IMR-90 (cell line): ENCODE results near the gene CLMP. TPM values are rescaled to one million over a fixed set of nuclear protein-coding genes. Genes with fewer than 3 reads are reported as not detected.

Experiments used
- ATAC-seq: fragments of 200-7000 bp; cut with Tn5 transposase; 2 replicates; pipeline ENCODE4 v1.9.1; 2020; ENCODE audit warnings: low read depth, mild to moderate bottlenecking, moderate library complexity
- BruUV-seq: library from RNA; stranded (reverse); fragments of 400-500 nt; replicated peaks from 2 replicates; lab custom pipeline; 2021; lab: Mats Ljungman, UMichigan
- CTCF ChIA-PET: fragments of 300-600 bp; formaldehyde crosslinking; extraction: SDS; loops from one replicate; lab custom pipeline; 2021; ENCODE audit warnings: antibody characterized with exemption; lab: Yijun Ruan, JAX
- POLR2A ChIA-PET: fragments of 300-600 bp; sonication (Branson Sonifier 250); formaldehyde crosslinking; loops from one replicate; lab custom pipeline; 2022; ENCODE audit warnings: antibody characterized with exemption; ENCODE audit not compliant: unreplicated experiment; lab: Charles Lee
- DNase-seq: peaks from one replicate; pipeline ENCODE4 v3.0.0; 2013
- H2AFZ ChIP-seq: replicated peaks from 2 replicates; pipeline ENCODE3; 2013; ENCODE audit warnings: low read length, mild to moderate bottlenecking; ENCODE audit not compliant: poor library complexity
- H2AK5ac ChIP-seq: 2 replicates; pipeline ENCODE4 v1.6.1; 2013; ENCODE audit warnings: low read depth, low read length, inconsistent platforms
- H2AK9ac ChIP-seq: replicated peaks from 2 replicates; pipeline ENCODE3; 2013; ENCODE audit warnings: mild to moderate bottlenecking, low read depth, low read length, moderate library complexity; ENCODE audit not compliant: poor library complexity
- H2BK120ac ChIP-seq: 2 replicates; pipeline ENCODE4 v1.6.1; 2013; ENCODE audit warnings: low read depth, low read length, inconsistent platforms
- H2BK15ac ChIP-seq: 3 replicates; pipeline ENCODE4 v1.6.1; 2013; ENCODE audit warnings: low read depth, low read length, inconsistent platforms
- H2BK20ac ChIP-seq: 2 replicates; pipeline ENCODE4 v1.6.1; 2013; ENCODE audit warnings: low read depth, mild to moderate bottlenecking, inconsistent platforms, low read length, moderate library complexity
- H2BK5ac ChIP-seq: 2 replicates; pipeline ENCODE4 v1.6.1; 2013; ENCODE audit warnings: mild to moderate bottlenecking, low read depth, low read length, inconsistent platforms; ENCODE audit not compliant: poor library complexity, severe bottlenecking
- H3K14ac ChIP-seq: replicated peaks from 2 replicates; pipeline ENCODE4 v1.6.1; 2013; ENCODE audit warnings: low read depth, low read length, inconsistent platforms
- H3K18ac ChIP-seq: 2 replicates; pipeline ENCODE4 v1.6.1; 2013; ENCODE audit warnings: low read depth, low read length, control low read depth
- H3K23ac ChIP-seq: 2 replicates; pipeline ENCODE4 v1.6.1; 2013; ENCODE audit warnings: low read depth, low read length, inconsistent platforms
- H3K27ac ChIP-seq: 2 replicates; pipeline ENCODE4 v1.5.1; 2013; ENCODE audit warnings: mild to moderate bottlenecking, control low read depth, low read length; ENCODE audit not compliant: insufficient read depth
- H3K27me3 ChIP-seq: 2 replicates; pipeline ENCODE4 v1.6.1; 2013; ENCODE audit warnings: low read length; ENCODE audit not compliant: control insufficient read depth, insufficient read depth
- H3K36me3 ChIP-seq: 2 replicates; pipeline ENCODE4 v1.6.1; 2013; ENCODE audit warnings: low read length, mixed read lengths; ENCODE audit not compliant: control insufficient read depth, insufficient read depth
- H3K4ac ChIP-seq: 2 replicates; pipeline ENCODE4 v1.6.1; 2013; ENCODE audit warnings: low read depth, low read length, inconsistent platforms
- H3K4me1 ChIP-seq: 2 replicates; pipeline ENCODE4 v1.6.1; 2013; ENCODE audit warnings: low read length, mixed read lengths; ENCODE audit not compliant: control insufficient read depth, insufficient read depth
- H3K4me2 ChIP-seq: 2 replicates; pipeline ENCODE4 v1.6.1; 2013; ENCODE audit warnings: low read depth, mild to moderate bottlenecking, control low read depth, low read length, moderate library complexity
- H3K4me3 ChIP-seq: 2 replicates; pipeline ENCODE4 v1.5.1; 2013; ENCODE audit warnings: low read depth, mild to moderate bottlenecking, control low read depth, low read length, moderate library complexity; ENCODE audit not compliant: insufficient read depth
- H3K56ac ChIP-seq: 2 replicates; pipeline ENCODE4 v1.6.1; 2013; ENCODE audit warnings: low read length, inconsistent platforms; ENCODE audit not compliant: insufficient read depth; ENCODE audit errors: extremely low read depth
- H3K79me1 ChIP-seq, 2 experiments: 2 replicates each; pipeline ENCODE4 v1.6.1; 2013; ENCODE audit warnings: low read length in 2 of 2, inconsistent platforms in 1 of 2, low read depth in 1 of 2
- H3K9ac ChIP-seq: 2 replicates; pipeline ENCODE4 v1.6.1; 2013; ENCODE audit warnings: low read depth, low read length, control low read depth
- H3K9me1 ChIP-seq: 2 replicates; pipeline ENCODE4 v1.6.1; 2013; ENCODE audit warnings: low read length, inconsistent platforms; ENCODE audit not compliant: insufficient read depth
- H3K9me3 ChIP-seq: 2 replicates; pipeline ENCODE4 v1.6.1; 2013; ENCODE audit warnings: low read length; ENCODE audit not compliant: control insufficient read depth, insufficient read depth
- H4K20me1 ChIP-seq: 2 replicates; pipeline ENCODE4 v1.6.1; 2013; ENCODE audit warnings: low read length, inconsistent platforms; ENCODE audit not compliant: insufficient read depth
- H4K5ac ChIP-seq: 2 replicates; pipeline ENCODE4 v1.6.1; 2013; ENCODE audit warnings: mild to moderate bottlenecking, low read depth, low read length, control low read depth
- H4K8ac ChIP-seq, 2 experiments: 2 replicates each; pipeline ENCODE4 v1.6.1; 2013; ENCODE audit warnings: low read depth in 2 of 2, low read length in 2 of 2, control low read depth in 1 of 2, inconsistent platforms in 1 of 2
- H4K91ac ChIP-seq: 2 replicates; pipeline ENCODE4 v1.6.1; 2013; ENCODE audit warnings: low read depth, low read length, inconsistent platforms; ENCODE audit not compliant: insufficient read depth
- BHLHE40 ChIP-seq: fragments of 150-350 bp; IDR thresholded peaks from 2 replicates; pipeline ENCODE4 v1.6.1; 2016; ENCODE audit warnings: mild to moderate bottlenecking, low read depth, low read length
- CHD1 ChIP-seq: IDR thresholded peaks from 2 replicates; pipeline ENCODE4 v1.6.1; 2012; ENCODE audit warnings: low read depth, low read length, improper control_type of control experiment
- FOS ChIP-seq: fragments of 150-350 bp; IDR thresholded peaks from 2 replicates; pipeline ENCODE4 v1.6.1; 2016; ENCODE audit warnings: low read depth, low read length
- RCOR1 ChIP-seq: IDR thresholded peaks from 2 replicates; pipeline ENCODE4 v1.6.1; 2012; ENCODE audit warnings: mild to moderate bottlenecking, low read length, improper control_type of control experiment; ENCODE audit not compliant: insufficient replicate concordance
- SMC3 ChIP-seq: fragments of 150-350 bp; IDR thresholded peaks from 2 replicates; pipeline ENCODE4 v1.6.1; 2016; ENCODE audit warnings: low read depth, mild to moderate bottlenecking, antibody characterized with exemption, low read length, moderate library complexity
- WGBS, 2 experiments: methylation state at CpG; one replicate each; pipeline versions ENCODE4 v1.1.5 to v1.1.7; 2013; ENCODE audit warnings: missing lambda C conversion rate in 2 of 2; ENCODE audit not compliant: insufficient read length in 1 of 2; ENCODE audit errors: extremely low coverage in 2 of 2; 5-methylcytosine and 5-hydroxymethylcytosine counted together
- dilution Hi-C: fragments of 300-500 bp; cut with HindIII; formaldehyde crosslinking; loops from one replicate; pipeline ENCODE4 v1.14.3; 2018; ENCODE audit warnings: low sequenced_read_pairs; ENCODE audit not compliant: unreplicated experiment
- in situ Hi-C: fragments of 300-500 bp; cut with MboI; formaldehyde crosslinking; loops from 3 replicates; pipeline ENCODE4 v1.14.3; 2019; ENCODE audit warnings: low sequenced_read_pairs, inconsistent platforms, mixed read lengths
- intact Hi-C: fragments of 100-400 bp; cut with micrococcal nuclease; formaldehyde crosslinking; loops from 2 replicates; pipeline ENCODE4 v1.10.0; 2022
- polyA plus RNA-seq, 3 experiments: library from polyadenylated mRNA; depleted of rRNA; stranded (reverse); fragments of >200 nt; gene quantifications; 2 replicates each; pipeline ENCODE4 v1.2.3, GENCODE V29; 2012; ENCODE audit warnings: low replicate concordance in 1 of 3
- total RNA-seq: library from RNA; depleted of rRNA; stranded (reverse); fragments of >200 nt; gene quantifications from 2 replicates; pipeline ENCODE4 v1.2.3, GENCODE V29; 2012
- TF ChIP-seq, protein P1 (sequence below): fragments of 150-350 bp; IDR thresholded peaks from 2 replicates; pipeline ENCODE4 v1.6.1; 2016; ENCODE audit warnings: low read depth, mild to moderate bottlenecking, low read length, moderate library complexity, borderline replicate concordance
- TF ChIP-seq, protein P2 (sequence below): fragments of 150-350 bp; IDR thresholded peaks from 2 replicates; pipeline ENCODE4 v1.6.1; 2017; ENCODE audit warnings: mild to moderate bottlenecking, antibody characterized with exemption, low read length, low read depth

CLMP gene
- total and polyA plus RNA-seq, 2 of the 4 experiments (the other 2 are of a cell fraction) = 54.7 to 95.7 TPM

GRCh38 chr11:123104697-123105096 lies 90.4 kb downstream of the CLMP start:
- dilution Hi-C loops = loop anchor here (25.0 kb wide), 1 partner anchor 158 kb away; no protein-coding TSS in a partner anchor
- in situ Hi-C loops = loop anchor here (10.0 kb wide), 1 partner anchor 370 kb away; no protein-coding TSS in a partner anchor
- Histone ChIP-seq H3K9me3 (no peaks in the 10 kb centered on the region), H2BK120ac (no peak overlapping the region), H3K9ac (no peak overlapping the region), H3K4me1 (peaks cover 13% of the 10 kb centered on the region), H2BK15ac (no peak overlapping the region), H3K27ac (no peak overlapping the region), H4K20me1 (peaks cover 10% of the 10 kb centered on the region), H2AFZ (no peak overlapping the region), H2AK9ac (no peak overlapping the region), H2BK20ac (no peak overlapping the region), H3K27me3 (no peaks in the 10 kb centered on the region), H3K14ac (no peak overlapping the region), H4K5ac (no peak overlapping the region), H3K4ac (0 out of 2 replicates have a peak overlapping the region, but pooled peaks have one; percentile 5), H3K4me3 (no peak overlapping the region), H3K36me3 (peaks cover 11% of the 10 kb centered on the region), H2AK5ac (peak overlapping the region; percentile 53), H4K8ac (no peak overlapping the region), H4K91ac (no peak overlapping the region), H3K56ac (no peak overlapping the region), H3K4me2 (no peak overlapping the region), H3K79me1 (peaks cover 40 to 74% of the 10 kb centered on the region in 2 experiments), H2BK5ac (no peak overlapping the region), H3K23ac (peak overlapping the region; percentile 29; the same call in 1 of the 2 replicates), H3K18ac (no peak overlapping the region), H3K9me1 (peaks cover 17% of the 10 kb centered on the region)
- CTCF ChIA-PET = interaction anchor here (0.6 to 3.2 kb wide), 2 partner anchors 127 to 157 kb away, joined by 3 to 19 read pairs; no protein-coding TSS in a partner anchor
- intact Hi-C loops = no loop called here
- BruUV-seq = no TSS peak
- POLR2A ChIA-PET = no interaction called here
- DNase-seq (no peak), ATAC-seq (no peak)
- 100% methylated on average over 1 of the region's 3 CpGs; no CpG with 5 or more reads in 1 of the 2 experiments for WGBS, 2 experiments
- TF ChIP-seq, protein P1, sequence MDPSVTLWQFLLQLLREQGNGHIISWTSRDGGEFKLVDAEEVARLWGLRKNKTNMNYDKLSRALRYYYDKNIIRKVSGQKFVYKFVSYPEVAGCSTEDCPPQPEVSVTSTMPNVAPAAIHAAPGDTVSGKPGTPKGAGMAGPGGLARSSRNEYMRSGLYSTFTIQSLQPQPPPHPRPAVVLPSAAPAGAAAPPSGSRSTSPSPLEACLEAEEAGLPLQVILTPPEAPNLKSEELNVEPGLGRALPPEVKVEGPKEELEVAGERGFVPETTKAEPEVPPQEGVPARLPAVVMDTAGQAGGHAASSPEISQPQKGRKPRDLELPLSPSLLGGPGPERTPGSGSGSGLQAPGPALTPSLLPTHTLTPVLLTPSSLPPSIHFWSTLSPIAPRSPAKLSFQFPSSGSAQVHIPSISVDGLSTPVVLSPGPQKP = no peak
- no peak for TF ChIP-seq RCOR1
- TF ChIP-seq BHLHE40 = no peak
- no peak for TF ChIP-seq SMC3
- TF ChIP-seq, protein P2, sequence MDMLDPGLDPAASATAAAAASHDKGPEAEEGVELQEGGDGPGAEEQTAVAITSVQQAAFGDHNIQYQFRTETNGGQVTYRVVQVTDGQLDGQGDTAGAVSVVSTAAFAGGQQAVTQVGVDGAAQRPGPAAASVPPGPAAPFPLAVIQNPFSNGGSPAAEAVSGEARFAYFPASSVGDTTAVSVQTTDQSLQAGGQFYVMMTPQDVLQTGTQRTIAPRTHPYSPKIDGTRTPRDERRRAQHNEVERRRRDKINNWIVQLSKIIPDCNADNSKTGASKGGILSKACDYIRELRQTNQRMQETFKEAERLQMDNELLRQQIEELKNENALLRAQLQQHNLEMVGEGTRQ = no peak
- TF ChIP-seq CHD1 = no peak
- TF ChIP-seq FOS = no peak
